ENCODE measurements around the gene KRT16. TPM values are rescaled to one million over a fixed set of nuclear protein-coding genes. Genes with fewer than 3 reads are reported as not detected.

The KRT16 gene
- total and polyA plus RNA-seq, 2 donors (not counting 1 experiment from before 2014, with no cell fraction given) = not detected

- H4K20me1 ChIP-seq (ENCODE audit: control insufficient read depth, insufficient read depth, low read length, poor library complexity, severe bottlenecking) = no peaks in the 10 kb centered on the region
- no peak overlapping the region for H2AFZ ChIP-seq (ENCODE audit: insufficient read depth, low read depth, low read length, poor library complexity, severe bottlenecking)
- no peak overlapping the region for H3K9ac ChIP-seq (ENCODE audit: low read length)
- peaks cover 56% of the 10 kb centered on the region for H3K27me3 Mint-ChIP-seq
- WGBS (ENCODE audit: insufficient coverage) = 80% methylated on average over 2 of the region's 6 CpGs
- H3K27me3 ChIP-seq (replicated peaks in 1 of 4; ENCODE audit: control extremely low read depth in 1 of 4, control insufficient read depth in 3 of 4, insufficient read depth in 4 of 4, low read length in 3 of 4) = peaks cover 0 to 25% (median 10%) of the 10 kb centered on the region in 4 experiments
- TF ChIP-seq CTCF (IDR thresholded peaks at IDR 0.05) = no peak
- no peak for TF ChIP-seq EZH2 (IDR thresholded peaks at IDR 0.05; ENCODE audit: borderline replicate concordance, insufficient read depth, low read depth, low read length, poor library complexity, severe bottlenecking)
- H3K9me3 Mint-ChIP-seq (ENCODE audit: insufficient read depth) = no peaks in the 10 kb centered on the region
- CTCF ChIA-PET = interaction anchor here (0.6 kb wide), 1 partner anchor 101 kb away, joined by 3 read pairs; no protein-coding TSS in a partner anchor
- H3K27ac ChIP-seq (ENCODE audit: low read length in 2 of 2) = no peak overlapping the region
- no peaks in the 10 kb centered on the region for H3K9me3 ChIP-seq (ENCODE audit: control extremely low read depth in 1 of 3, control insufficient read depth in 2 of 3, insufficient read depth in 1 of 3, low read length in 2 of 3)
- no peak overlapping the region for H3K4me2 ChIP-seq (replicated peaks; ENCODE audit: low read depth, low read length, poor library complexity, severe bottlenecking)
- H3K79me2 ChIP-seq (ENCODE audit: control insufficient read depth, insufficient read depth, low read length) = no peaks in the 10 kb centered on the region
- POLR2A ChIA-PET = no interaction called here
- no peak overlapping the region for H3K27ac Mint-ChIP-seq
- H3K4me1 Mint-ChIP-seq = no peaks in the 10 kb centered on the region
- intact Hi-C loops (cut with micrococcal nuclease) = no loop called here
- no peak overlapping the region for H3K4me3 Mint-ChIP-seq
- no peaks in the 10 kb centered on the region for H3K4me1 ChIP-seq (ENCODE audit: control insufficient read depth in 2 of 2, insufficient read depth in 2 of 2, low read length in 2 of 2)
- no peak for DNase-seq
- H3K4me3 ChIP-seq (ENCODE audit: control extremely low read depth in 1 of 5, extremely low read depth in 1 of 5, insufficient read depth in 1 of 5, low read depth in 2 of 5, low read length in 4 of 5) = no peak overlapping the region
- ATAC-seq (ENCODE audit: low read depth) = no peak
- H3K36me3 ChIP-seq (replicated peaks in 1 of 2; ENCODE audit: control extremely low read depth in 1 of 2, control insufficient read depth in 1 of 2, extremely low read depth in 1 of 2, insufficient read depth in 2 of 2, low read length in 1 of 2) = no peaks in the 10 kb centered on the region
Observed at GRCh38 chr17:41561554-41561953, 51.0 kb downstream of the KRT16 start.

Other genes starting within 250 kb of the KRT16 start
- not detected in 2 replicates for gene KRT33B, start 243.0 kb downstream of the KRT16 start, total RNA-seq
- gene KRT33B, start 243.0 kb downstream of the KRT16 start, polyA plus RNA-seq = not detected in 2 replicates
- gene KRT34, start 230.5 kb downstream of the KRT16 start, total RNA-seq = not detected in 2 replicates
- gene KRT34, start 230.5 kb downstream of the KRT16 start, polyA plus RNA-seq = not detected in 2 replicates
- gene KRT31, start 215.2 kb downstream of the KRT16 start, total RNA-seq = not detected in 2 replicates
- not detected in 2 replicates for gene KRT31, start 215.2 kb downstream of the KRT16 start, polyA plus RNA-seq
- gene KRT37, start 188.2 kb downstream of the KRT16 start, total RNA-seq = not detected in 2 replicates
- gene KRT37, start 188.2 kb downstream of the KRT16 start, polyA plus RNA-seq = not detected in 2 replicates
- not detected in 2 replicates for gene KRT38, start 171.8 kb downstream of the KRT16 start, total RNA-seq
- not detected in 2 replicates for gene KRT38, start 171.8 kb downstream of the KRT16 start, polyA plus RNA-seq
- gene KRT32, start 145.4 kb downstream of the KRT16 start, total RNA-seq = not detected in 2 replicates
- not detected in 2 replicates for gene KRT32, start 145.4 kb downstream of the KRT16 start, polyA plus RNA-seq
- gene KRT35, start 131.6 kb downstream of the KRT16 start, total RNA-seq = not detected in 2 replicates
- gene KRT35, start 131.6 kb downstream of the KRT16 start, polyA plus RNA-seq = not detected in 2 replicates
- gene KRT36, start 122.9 kb downstream of the KRT16 start, total RNA-seq = not detected in 2 replicates
- gene KRT36, start 122.9 kb downstream of the KRT16 start, polyA plus RNA-seq = not detected in 2 replicates
- not detected in 2 replicates for gene KRT13, start 107.2 kb downstream of the KRT16 start, total RNA-seq
- gene KRT13, start 107.2 kb downstream of the KRT16 start, polyA plus RNA-seq = not detected in 2 replicates
- gene KRT15, start 93.9 kb downstream of the KRT16 start, total RNA-seq = not detected in 2 replicates
- gene KRT15, start 93.9 kb downstream of the KRT16 start, polyA plus RNA-seq = not detected in 2 replicates
- gene KRT19, start 84.5 kb downstream of the KRT16 start, total RNA-seq = not detected in 2 replicates
- not detected in 2 replicates for gene KRT19, start 84.5 kb downstream of the KRT16 start, polyA plus RNA-seq
- not detected in 2 replicates for gene KRT9, start 40.7 kb downstream of the KRT16 start, total RNA-seq
- not detected in 2 replicates for gene KRT9, start 40.7 kb downstream of the KRT16 start, polyA plus RNA-seq
- gene KRT14, start 25.9 kb downstream of the KRT16 start, total RNA-seq = not detected in 2 replicates
- not detected in 2 replicates for gene KRT14, start 25.9 kb downstream of the KRT16 start, polyA plus RNA-seq
- not detected in 2 replicates for gene KRT17, start 11.8 kb upstream of the KRT16 start, total RNA-seq
- not detected in 2 replicates for gene KRT17, start 11.8 kb upstream of the KRT16 start, polyA plus RNA-seq
- 753 and 773 TPM in 2 replicates for gene EIF1, start 76.1 kb upstream of the KRT16 start, total RNA-seq
- gene EIF1, start 76.1 kb upstream of the KRT16 start, polyA plus RNA-seq = 2,045 and 2,985 TPM in 2 replicates
- gene GAST, start 99.6 kb upstream of the KRT16 start, total RNA-seq = not detected in 2 replicates
- not detected in 2 replicates for gene GAST, start 99.6 kb upstream of the KRT16 start, polyA plus RNA-seq
- 0.15 and 0.37 TPM in 2 replicates for gene HAP1, start 121.9 kb upstream of the KRT16 start, total RNA-seq
- 0.03 TPM in 2 replicates for gene HAP1, start 121.9 kb upstream of the KRT16 start, polyA plus RNA-seq
- 56.1 and 63.3 TPM in 2 replicates for gene JUP, start 173.9 kb upstream of the KRT16 start, total RNA-seq
- 42.6 and 62.9 TPM in 2 replicates for gene JUP, start 173.9 kb upstream of the KRT16 start, polyA plus RNA-seq
- gene P3H4, start 199.2 kb upstream of the KRT16 start, total RNA-seq = 2.5 and 2.8 TPM in 2 replicates
- gene P3H4, start 199.2 kb upstream of the KRT16 start, polyA plus RNA-seq = 1.3 TPM in 2 replicates
- 0.34 and 0.70 TPM in 2 replicates for gene FKBP10, start 200.2 kb upstream of the KRT16 start, total RNA-seq
- gene FKBP10, start 200.2 kb upstream of the KRT16 start, polyA plus RNA-seq = 0.21 and 0.40 TPM in 2 replicates
- 46.5 and 49.6 TPM in 2 replicates for gene NT5C3B, start 223.5 kb upstream of the KRT16 start, total RNA-seq
- 43.8 and 50.1 TPM in 2 replicates for gene NT5C3B, start 223.5 kb upstream of the KRT16 start, polyA plus RNA-seq
- gene KLHL10, start 225.1 kb upstream of the KRT16 start, total RNA-seq = 0.12 and 0.15 TPM in 2 replicates
- gene KLHL10, start 225.1 kb upstream of the KRT16 start, polyA plus RNA-seq = 0.37 TPM in 1 of 2 replicates, not detected in the other

Measured in B cell (primary cell).